Progenitor cell of endocrine pancreas (in vitro differentiated cells): ENCODE measurements around the gene STAC2. TPM values are rescaled to one million over a fixed set of nuclear protein-coding genes. Genes with fewer than 3 reads are reported as not detected.
"Not testable (repeated sequence)": the region's sequence is repeated elsewhere in the genome, so short reads cannot be mapped to it uniquely, and the experiment has no call there.

Experiments
- DNase-seq: peaks from one replicate; pipeline ENCODE4 v3.0.0; 2021; ENCODE audit warnings: low spot score; ENCODE audit not compliant: unreplicated experiment
- H3K27ac Mint-ChIP-seq: 2 replicates; pipeline ENCODE4 v1.8.0; 2021; ENCODE audit warnings: mild to moderate bottlenecking, moderate library complexity, mixed read lengths
- H3K27me3 Mint-ChIP-seq: 2 replicates; pipeline ENCODE4 v1.8.0; 2021; ENCODE audit warnings: mixed read lengths
- H3K36me3 Mint-ChIP-seq: 2 replicates; pipeline ENCODE4 v1.8.0; 2022; ENCODE audit warnings: mixed read lengths; ENCODE audit not compliant: insufficient read depth
- H3K4me1 Mint-ChIP-seq: 2 replicates; pipeline ENCODE4 v1.8.0; 2021; ENCODE audit warnings: low read depth, mixed read lengths
- H3K4me3 Mint-ChIP-seq: 2 replicates; pipeline ENCODE4 v1.8.0; 2021; ENCODE audit warnings: low read depth, mild to moderate bottlenecking, moderate library complexity, mixed read lengths
- H3K9me3 Mint-ChIP-seq: 2 replicates; pipeline ENCODE4 v1.8.0; 2021; ENCODE audit warnings: low read depth, mixed read lengths
- CTCF ChIP-seq: fragments of 200-600 bp; sonication (generic); IDR thresholded peaks from one replicate; pipeline ENCODE4 v1.5.0; 2021; ENCODE audit warnings: antibody characterized with exemption, mild to moderate bottlenecking; ENCODE audit not compliant: unreplicated experiment
- total RNA-seq: library from RNA; stranded (reverse); gene quantifications from 2 replicates; pipeline ENCODE4 v1.2.1, GENCODE V29; 2021

The STAC2 gene
- total RNA-seq, 1 donor from 2014 or later, result not detected

GRCh38 chr17:39252788-39253460, 27.2 kb upstream of the STAC2 start:
- DNase-seq, result no peak
- no peak overlapping the region for H3K4me3 Mint-ChIP-seq
- H3K27ac Mint-ChIP-seq, result no peak overlapping the region
- peaks cover 57% of the 10 kb centered on the region for H3K27me3 Mint-ChIP-seq
- H3K4me1 Mint-ChIP-seq, result peaks cover 15% of the 10 kb centered on the region
- H3K36me3 Mint-ChIP-seq, result peaks cover 40% of the 10 kb centered on the region
- TF ChIP-seq CTCF, result no peak
- H3K9me3 Mint-ChIP-seq, result no peaks in the 10 kb centered on the region

- Mint-ChIP-seq H3K36me3 (peaks cover 31% of the 10 kb centered on the region), H3K4me1 (peaks cover 15% of the 10 kb centered on the region), H3K27me3 (peaks cover 54% of the 10 kb centered on the region), H3K27ac (no peak overlapping the region), H3K9me3 (no peaks in the 10 kb centered on the region), H3K4me3 (no peak overlapping the region)
- DNase-seq, result no peak
- no peak for TF ChIP-seq CTCF
Measured at GRCh38 chr17:39251997-39252396, 26.3 kb upstream of the STAC2 start.

- Mint-ChIP-seq H3K4me1 (peaks cover 15% of the 10 kb centered on the region), H3K36me3 (peaks cover 20% of the 10 kb centered on the region), H3K27me3 (peaks cover 54% of the 10 kb centered on the region)
- not testable (repeated sequence) for H3K27ac Mint-ChIP-seq, H3K9me3 Mint-ChIP-seq, DNase-seq, H3K4me3 Mint-ChIP-seq
Measured at GRCh38 chr17:39250076-39250475, 24.3 kb upstream of the STAC2 start.

- no peak for DNase-seq
- peaks cover 4% of the 10 kb centered on the region for H3K36me3 Mint-ChIP-seq
Measured at GRCh38 chr17:39246274-39246673, 20.5 kb upstream of the STAC2 start.

GRCh38 chr17:39244600-39245570, 19.1 kb upstream of the STAC2 start:
- peaks cover 55% of the 10 kb centered on the region for H3K27me3 Mint-ChIP-seq
- TF ChIP-seq CTCF, result peak; percentile 94
- H3K36me3 Mint-ChIP-seq, result peaks cover 2% of the 10 kb centered on the region
- peak; percentile 85 for DNase-seq
- no peak overlapping the region for H3K4me3 Mint-ChIP-seq
- no peak overlapping the region for H3K27ac Mint-ChIP-seq
- peaks cover 1% of the 10 kb centered on the region for H3K4me1 Mint-ChIP-seq
- H3K9me3 Mint-ChIP-seq, result no peaks in the 10 kb centered on the region

More at GRCh38 chr17:39246274-39246673, 20.5 kb upstream of the STAC2 start:
- H3K4me3 Mint-ChIP-seq, result no peak overlapping the region
- no peaks in the 10 kb centered on the region for H3K9me3 Mint-ChIP-seq
- no peak for TF ChIP-seq CTCF
- H3K27ac Mint-ChIP-seq, result no peak overlapping the region
- peaks cover 57% of the 10 kb centered on the region for H3K27me3 Mint-ChIP-seq
- peaks cover 1% of the 10 kb centered on the region for H3K4me1 Mint-ChIP-seq
